Measurements from ENCODE around the gene EGFL7. TPM values are rescaled to one million over a fixed set of nuclear protein-coding genes. Genes with fewer than 3 reads are reported as not detected.

EGFL7 gene
- total RNA-seq, 1 experiment from 2014 or later = 54.6 TPM

GRCh38 chr9:136691316-136692184 is 28.8 kb downstream of the EGFL7 start:
- CTCF ChIA-PET = interaction anchor here (2.0 to 4.9 kb wide), 2 partner anchors 19 to 204 kb away, joined by 5 to 44 read pairs; no protein-coding TSS in a partner anchor
- no peak for TF ChIP-seq NFATC4 (CRISPR knock-in tag; IDR thresholded peaks at IDR 0.05)
- TF ChIP-seq, protein P1, sequence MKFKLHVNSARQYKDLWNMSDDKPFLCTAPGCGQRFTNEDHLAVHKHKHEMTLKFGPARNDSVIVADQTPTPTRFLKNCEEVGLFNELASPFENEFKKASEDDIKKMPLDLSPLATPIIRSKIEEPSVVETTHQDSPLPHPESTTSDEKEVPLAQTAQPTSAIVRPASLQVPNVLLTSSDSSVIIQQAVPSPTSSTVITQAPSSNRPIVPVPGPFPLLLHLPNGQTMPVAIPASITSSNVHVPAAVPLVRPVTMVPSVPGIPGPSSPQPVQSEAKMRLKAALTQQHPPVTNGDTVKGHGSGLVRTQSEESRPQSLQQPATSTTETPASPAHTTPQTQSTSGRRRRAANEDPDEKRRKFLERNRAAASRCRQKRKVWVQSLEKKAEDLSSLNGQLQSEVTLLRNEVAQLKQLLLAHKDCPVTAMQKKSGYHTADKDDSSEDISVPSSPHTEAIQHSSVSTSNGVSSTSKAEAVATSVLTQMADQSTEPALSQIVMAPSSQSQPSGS (CRISPR knock-in tag; IDR thresholded peaks at IDR 0.05; ENCODE audit: borderline replicate concordance, low read depth) = no peak
- no peak for TF ChIP-seq FOXK1 (CRISPR knock-in tag; IDR thresholded peaks at IDR 0.05)
- TF ChIP-seq CDX4 (CRISPR knock-in tag; IDR thresholded peaks at IDR 0.05; ENCODE audit: borderline replicate concordance) = no peak
- no peak for TF ChIP-seq AR (CRISPR knock-in tag; IDR thresholded peaks at IDR 0.05)
- TF ChIP-seq, protein P2, sequence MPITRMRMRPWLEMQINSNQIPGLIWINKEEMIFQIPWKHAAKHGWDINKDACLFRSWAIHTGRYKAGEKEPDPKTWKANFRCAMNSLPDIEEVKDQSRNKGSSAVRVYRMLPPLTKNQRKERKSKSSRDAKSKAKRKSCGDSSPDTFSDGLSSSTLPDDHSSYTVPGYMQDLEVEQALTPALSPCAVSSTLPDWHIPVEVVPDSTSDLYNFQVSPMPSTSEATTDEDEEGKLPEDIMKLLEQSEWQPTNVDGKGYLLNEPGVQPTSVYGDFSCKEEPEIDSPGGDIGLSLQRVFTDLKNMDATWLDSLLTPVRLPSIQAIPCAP (CRISPR knock-in tag; IDR thresholded peaks at IDR 0.05) = no peak
- TF ChIP-seq USF2 (CRISPR knock-in tag; IDR thresholded peaks at IDR 0.05) = no peak
- no peak for TF ChIP-seq ZNF263 (CRISPR knock-in tag; IDR thresholded peaks at IDR 0.05; ENCODE audit: low read depth)
- TF ChIP-seq NR2C2 (CRISPR knock-in tag; IDR thresholded peaks at IDR 0.05) = no peak
- TF ChIP-seq ZNF671 (CRISPR knock-in tag; IDR thresholded peaks at IDR 0.05) = no peak
- TF ChIP-seq ATF3 (CRISPR knock-in tag; conservative IDR thresholded peaks at IDR 0.05) = no peak
- TF ChIP-seq, protein P3, sequence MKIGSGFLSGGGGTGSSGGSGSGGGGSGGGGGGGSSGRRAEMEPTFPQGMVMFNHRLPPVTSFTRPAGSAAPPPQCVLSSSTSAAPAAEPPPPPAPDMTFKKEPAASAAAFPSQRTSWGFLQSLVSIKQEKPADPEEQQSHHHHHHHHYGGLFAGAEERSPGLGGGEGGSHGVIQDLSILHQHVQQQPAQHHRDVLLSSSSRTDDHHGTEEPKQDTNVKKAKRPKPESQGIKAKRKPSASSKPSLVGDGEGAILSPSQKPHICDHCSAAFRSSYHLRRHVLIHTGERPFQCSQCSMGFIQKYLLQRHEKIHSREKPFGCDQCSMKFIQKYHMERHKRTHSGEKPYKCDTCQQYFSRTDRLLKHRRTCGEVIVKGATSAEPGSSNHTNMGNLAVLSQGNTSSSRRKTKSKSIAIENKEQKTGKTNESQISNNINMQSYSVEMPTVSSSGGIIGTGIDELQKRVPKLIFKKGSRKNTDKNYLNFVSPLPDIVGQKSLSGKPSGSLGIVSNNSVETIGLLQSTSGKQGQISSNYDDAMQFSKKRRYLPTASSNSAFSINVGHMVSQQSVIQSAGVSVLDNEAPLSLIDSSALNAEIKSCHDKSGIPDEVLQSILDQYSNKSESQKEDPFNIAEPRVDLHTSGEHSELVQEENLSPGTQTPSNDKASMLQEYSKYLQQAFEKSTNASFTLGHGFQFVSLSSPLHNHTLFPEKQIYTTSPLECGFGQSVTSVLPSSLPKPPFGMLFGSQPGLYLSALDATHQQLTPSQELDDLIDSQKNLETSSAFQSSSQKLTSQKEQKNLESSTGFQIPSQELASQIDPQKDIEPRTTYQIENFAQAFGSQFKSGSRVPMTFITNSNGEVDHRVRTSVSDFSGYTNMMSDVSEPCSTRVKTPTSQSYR (CRISPR knock-in tag; IDR thresholded peaks at IDR 0.05) = no peak
- TF ChIP-seq RELA (CRISPR knock-in tag; IDR thresholded peaks at IDR 0.05; ENCODE audit: borderline replicate concordance) = no peak
- TF ChIP-seq FOXP1 (CRISPR knock-in tag; IDR thresholded peaks at IDR 0.05; ENCODE audit: borderline replicate concordance) = no peak
- TF ChIP-seq MYBL2 (CRISPR knock-in tag; IDR thresholded peaks at IDR 0.05) = no peak
- TF ChIP-seq GABPB1 (CRISPR knock-in tag; IDR thresholded peaks at IDR 0.05) = no peak
- TF ChIP-seq TP53 (CRISPR knock-in tag; IDR thresholded peaks at IDR 0.05) = no peak
- TF ChIP-seq, protein P4, sequence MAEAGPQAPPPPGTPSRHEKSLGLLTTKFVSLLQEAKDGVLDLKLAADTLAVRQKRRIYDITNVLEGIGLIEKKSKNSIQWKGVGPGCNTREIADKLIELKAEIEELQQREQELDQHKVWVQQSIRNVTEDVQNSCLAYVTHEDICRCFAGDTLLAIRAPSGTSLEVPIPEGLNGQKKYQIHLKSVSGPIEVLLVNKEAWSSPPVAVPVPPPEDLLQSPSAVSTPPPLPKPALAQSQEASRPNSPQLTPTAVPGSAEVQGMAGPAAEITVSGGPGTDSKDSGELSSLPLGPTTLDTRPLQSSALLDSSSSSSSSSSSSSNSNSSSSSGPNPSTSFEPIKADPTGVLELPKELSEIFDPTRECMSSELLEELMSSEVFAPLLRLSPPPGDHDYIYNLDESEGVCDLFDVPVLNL (CRISPR knock-in tag; IDR thresholded peaks at IDR 0.05; ENCODE audit: borderline replicate concordance, low read depth) = no peak

More at GRCh38 chr9:136691316-136692184, 28.8 kb downstream of the EGFL7 start:
- no peak overlapping the region for H3K27ac Mint-ChIP-seq
- peak; percentile 9 for ATAC-seq
- DNase-seq (ENCODE audit: low spot score) = no peak
- H3K9me3 Mint-ChIP-seq = no peaks in the 10 kb centered on the region
- POLR2A ChIA-PET = no interaction called here
- H3K27me3 Mint-ChIP-seq (ENCODE audit: low read depth) = no peaks in the 10 kb centered on the region; the same call in 1 of the 2 replicates
- H3K4me1 Mint-ChIP-seq = peaks cover 10% of the 10 kb centered on the region
- no peaks in the 10 kb centered on the region for H3K36me3 Mint-ChIP-seq
- H3K4me3 Mint-ChIP-seq = no peak overlapping the region
